ENCODE results near the gene HIF3A.

GRCh38 chr19:46337487-46337886 lies 40.6 kb downstream of the HIF3A start:
- TF ChIP-seq EZH2 (IDR thresholded peaks at IDR 0.05; ENCODE audit: insufficient read depth, low read length): no peak
- TF ChIP-seq CTCF (IDR thresholded peaks at IDR 0.05; ENCODE audit: insufficient read depth, low read depth, low read length): no peak

Measured in astrocyte (in vitro differentiated cells and primary cell).